Urothelium cell line (cell line): ENCODE data around the gene BYSL.
A peak's percentile ranks its signal among the peaks of the same experiment; 100 is the strongest.
"Not testable (repeated sequence)": the region's sequence is repeated elsewhere in the genome, so short reads cannot be mapped to it uniquely, and the experiment has no call there.

Experiments
- DNase-seq: peaks from one replicate; pipeline ENCODE4 v3.0.0; 2011; ENCODE audit warnings: low spot score, mixed read lengths
- FAIRE-seq: peaks from 2 replicates; lab custom pipeline; 2011; peaks lifted over from hg19 to GRCh38; lab: Jason Lieb, UNC

BYSL gene

GRCh38 chr6:41941280-41942066 lies 20.2 kb downstream of the BYSL start, which contains the start of gene CCND3:
CCND3 (minus strand) TSS chr6:41941808; CDS start chr6:41941649, 159 bp downstream.
- DNase-seq, result peak; percentile 96
- no peak for FAIRE-seq

GRCh38 chr6:41942067-41942851 lies 21.0 kb downstream of the BYSL start:
- no peak for DNase-seq
- FAIRE-seq, result no peak

- not testable (repeated sequence) for FAIRE-seq
Observed at GRCh38 chr6:41942882-41943281, 21.6 kb downstream of the BYSL start.

GRCh38 chr6:41943456-41943855 lies 22.2 kb downstream of the BYSL start:
- DNase-seq, result no peak
- FAIRE-seq, result no peak

More at GRCh38 chr6:41942882-41943281, 21.6 kb downstream of the BYSL start:
- DNase-seq, result not testable (repeated sequence)

GRCh38 chr6:41947581-41948220 lies 26.4 kb downstream of the BYSL start:
- FAIRE-seq (no peak), DNase-seq (no peak)

- DNase-seq (no peak), FAIRE-seq (no peak)
Observed at GRCh38 chr6:41954668-41955067, 33.4 kb downstream of the BYSL start.

GRCh38 chr6:41955412-41955811 lies 34.1 kb downstream of the BYSL start:
- DNase-seq (no peak), FAIRE-seq (no peak)

- FAIRE-seq, result no peak
- DNase-seq, result no peak
Observed at GRCh38 chr6:41957117-41957516, 35.8 kb downstream of the BYSL start.

- DNase-seq (no peak), FAIRE-seq (no peak)
Observed at GRCh38 chr6:41958022-41958856, 36.9 kb downstream of the BYSL start.

- FAIRE-seq (no peak), DNase-seq (no peak)
Observed at GRCh38 chr6:41960028-41960427, 38.7 kb downstream of the BYSL start.

- DNase-seq (no peak), FAIRE-seq (no peak)
Observed at GRCh38 chr6:41963371-41963770, 42.1 kb downstream of the BYSL start.

- DNase-seq, result no peak
- FAIRE-seq, result peak; percentile 46
Observed at GRCh38 chr6:41964201-41964887, 43.0 kb downstream of the BYSL start.

GRCh38 chr6:41965429-41966213 lies 44.3 kb downstream of the BYSL start:
- FAIRE-seq (no peak), DNase-seq (no peak)

GRCh38 chr6:41966214-41966920 lies 45.1 kb downstream of the BYSL start:
- DNase-seq, result no peak
- FAIRE-seq, result no peak

- FAIRE-seq (no peak), DNase-seq (peak; percentile 87)
Observed at GRCh38 chr6:41966961-41967311, 45.6 kb downstream of the BYSL start.

- FAIRE-seq, result no peak
- DNase-seq, result peak; percentile 45
Observed at GRCh38 chr6:41967312-41968287, 46.3 kb downstream of the BYSL start.

- FAIRE-seq (no peak), DNase-seq (no peak)
Observed at GRCh38 chr6:41970436-41970846, 49.1 kb downstream of the BYSL start.
